Dendritic cell treated with granulocyte-macrophage colony-stimulating factor and Interleukin-4, amounts not matched to agents 40 ng/mL and 50 ng/mL, for 4 days (primary cell): Measurements from ENCODE around the gene CCAR1.
"Not testable (repeated sequence)": the region's sequence is repeated elsewhere in the genome, so short reads cannot be mapped to it uniquely, and the experiment has no call there.

Source experiments
- H3K27ac Mint-ChIP-seq: one replicate; pipeline ENCODE4 v1.8.0; 2022; ENCODE audit warnings: mild to moderate bottlenecking, mixed read lengths
- H3K27me3 Mint-ChIP-seq: one replicate; pipeline ENCODE4 v1.8.0; 2022; ENCODE audit warnings: mild to moderate bottlenecking, mixed read lengths
- H3K36me3 Mint-ChIP-seq: one replicate; pipeline ENCODE4 v1.8.0; 2022; ENCODE audit warnings: low read depth, mixed read lengths
- H3K4me1 Mint-ChIP-seq: one replicate; pipeline ENCODE4 v1.8.0; 2022; ENCODE audit warnings: low read depth, mixed read lengths
- H3K4me3 Mint-ChIP-seq: one replicate; pipeline ENCODE4 v1.8.0; 2022; ENCODE audit warnings: mild to moderate bottlenecking, moderate library complexity, mixed read lengths
- H3K9me3 Mint-ChIP-seq: one replicate; pipeline ENCODE4 v1.8.0; 2022; ENCODE audit warnings: mixed read lengths
- intact Hi-C: fragments of 100-400 bp; cut with micrococcal nuclease; formaldehyde crosslinking; loops from one replicate; pipeline ENCODE4 v1.15.0; 2022

Gene CCAR1

DNA sequence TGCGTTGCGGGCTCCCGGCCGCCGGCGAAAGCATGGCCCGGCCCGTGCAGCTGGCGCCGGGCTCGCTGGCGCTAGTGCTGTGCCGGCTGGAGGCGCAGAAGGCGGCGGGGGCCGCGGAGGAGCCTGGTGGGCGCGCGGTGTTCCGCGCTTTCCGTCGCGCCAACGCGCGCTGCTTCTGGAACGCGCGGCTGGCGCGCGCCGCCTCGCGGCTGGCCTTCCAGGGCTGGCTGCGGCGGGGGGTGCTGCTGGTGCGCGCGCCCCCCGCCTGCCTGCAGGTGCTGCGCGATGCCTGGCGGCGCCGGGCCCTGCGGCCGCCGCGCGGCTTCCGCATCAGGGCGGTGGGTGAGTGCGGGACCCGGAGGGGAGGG, 106.5 kb downstream of the CCAR1 start:
- H3K4me3 Mint-ChIP-seq, H3K9me3 Mint-ChIP-seq, H3K4me1 Mint-ChIP-seq, H3K27ac Mint-ChIP-seq, intact Hi-C loops, H3K36me3 Mint-ChIP-seq: not testable (repeated sequence)
- peaks cover 40% of the 10 kb centered on the region for H3K27me3 Mint-ChIP-seq

DNA sequence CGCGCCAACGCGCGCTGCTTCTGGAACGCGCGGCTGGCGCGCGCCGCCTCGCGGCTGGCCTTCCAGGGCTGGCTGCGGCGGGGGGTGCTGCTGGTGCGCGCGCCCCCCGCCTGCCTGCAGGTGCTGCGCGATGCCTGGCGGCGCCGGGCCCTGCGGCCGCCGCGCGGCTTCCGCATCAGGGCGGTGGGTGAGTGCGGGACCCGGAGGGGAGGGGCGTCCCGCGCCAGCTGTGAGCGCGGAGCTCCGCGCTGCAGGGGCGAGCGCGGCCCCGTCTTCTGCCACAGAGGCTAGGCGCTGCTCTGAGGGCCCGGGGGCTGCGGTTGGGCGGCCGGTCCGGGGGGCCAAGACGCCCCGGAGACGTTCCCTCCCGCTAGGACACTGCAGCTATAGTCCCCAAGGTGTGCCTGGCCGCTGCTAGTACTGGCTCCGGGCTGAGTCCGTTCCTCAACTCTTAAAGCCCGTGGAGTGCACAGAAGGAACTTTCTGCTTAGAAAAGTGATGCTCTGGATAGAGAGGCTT, 107.1 kb downstream of the CCAR1 start:
- H3K27ac Mint-ChIP-seq, intact Hi-C loops, H3K9me3 Mint-ChIP-seq, H3K36me3 Mint-ChIP-seq, H3K4me1 Mint-ChIP-seq: not testable (repeated sequence)
- peaks cover 40% of the 10 kb centered on the region for H3K27me3 Mint-ChIP-seq
- H3K4me3 Mint-ChIP-seq, result peak overlapping the region; percentile 23

- intact Hi-C loops, result no loop called here
- Mint-ChIP-seq H3K4me1 (peaks cover 5% of the 10 kb centered on the region), H3K9me3 (no peaks in the 10 kb centered on the region), H3K27me3 (peaks cover 40% of the 10 kb centered on the region), H3K27ac (no peak overlapping the region), H3K4me3 (no peak overlapping the region), H3K36me3 (no peaks in the 10 kb centered on the region)
Observed at GRCh38 chr10:68828833-68829232, 107.8 kb downstream of the CCAR1 start.

GRCh38 chr10:68829521-68829920, 108.5 kb downstream of the CCAR1 start:
- Mint-ChIP-seq H3K27ac (no peak overlapping the region), H3K27me3 (peaks cover 40% of the 10 kb centered on the region), H3K9me3 (no peaks in the 10 kb centered on the region), H3K4me1 (peaks cover 5% of the 10 kb centered on the region), H3K36me3 (no peaks in the 10 kb centered on the region), H3K4me3 (no peak overlapping the region)
- intact Hi-C loops, result no loop called here

DNA sequence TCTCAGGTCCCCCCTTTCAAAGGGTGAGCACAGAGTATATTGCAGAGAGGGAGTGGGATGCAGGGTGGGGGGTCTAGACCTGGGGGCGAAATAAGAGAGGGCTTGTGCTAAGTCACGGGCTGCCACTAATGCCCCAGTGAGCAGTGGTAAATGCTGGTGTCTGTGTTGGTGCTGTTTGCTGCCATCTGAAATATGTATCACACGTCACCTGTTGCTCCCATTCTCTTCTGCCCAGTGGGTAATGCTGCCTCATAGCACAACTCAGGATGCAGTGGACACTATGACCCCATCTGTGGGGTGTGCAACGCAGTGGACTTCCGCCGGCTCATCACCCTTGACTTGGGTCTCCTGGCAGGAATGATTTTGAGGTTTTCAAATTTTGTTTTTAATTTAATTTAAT, 108.9 kb downstream of the CCAR1 start:
- Mint-ChIP-seq H3K36me3 (no peaks in the 10 kb centered on the region), H3K27ac (no peak overlapping the region), H3K9me3 (no peaks in the 10 kb centered on the region), H3K4me3 (no peak overlapping the region), H3K27me3 (peaks cover 40% of the 10 kb centered on the region), H3K4me1 (peaks cover 5% of the 10 kb centered on the region)
- intact Hi-C loops, result no loop called here

DNA sequence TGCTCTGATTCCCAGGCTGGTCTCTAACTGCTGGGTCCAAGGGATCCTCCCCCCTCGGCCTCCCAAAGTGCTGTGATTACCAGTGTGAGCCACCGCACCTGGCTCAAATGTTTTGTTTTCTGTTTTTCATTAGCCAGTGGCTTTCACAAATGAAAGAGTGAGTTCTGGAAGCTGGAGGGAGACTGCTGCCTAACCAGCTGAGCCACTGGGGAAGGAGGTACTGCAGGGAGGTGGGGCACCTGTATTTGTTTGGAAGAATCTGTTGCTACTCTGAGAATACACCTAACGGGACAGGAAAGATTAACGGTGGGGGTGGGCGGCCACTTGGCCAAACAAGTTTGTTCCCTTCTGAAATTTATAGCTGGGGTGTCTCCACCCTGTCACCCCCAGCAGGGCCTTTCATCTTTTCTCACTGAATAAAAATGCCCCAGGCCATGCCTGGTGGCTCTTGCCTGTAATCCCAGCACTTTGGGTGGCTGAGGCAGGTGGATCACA, 111.0 kb downstream of the CCAR1 start:
- H3K9me3 Mint-ChIP-seq, result no peaks in the 10 kb centered on the region
- H3K36me3 Mint-ChIP-seq, result no peaks in the 10 kb centered on the region
- intact Hi-C loops, result no loop called here
- H3K27ac Mint-ChIP-seq, result no peak overlapping the region
- peaks cover under 1% of the 10 kb centered on the region for H3K4me1 Mint-ChIP-seq
- peaks cover 24% of the 10 kb centered on the region for H3K27me3 Mint-ChIP-seq
- no peak overlapping the region for H3K4me3 Mint-ChIP-seq

GRCh38 chr10:68832601-68833000, 111.6 kb downstream of the CCAR1 start:
- Mint-ChIP-seq H3K9me3 (no peaks in the 10 kb centered on the region), H3K27me3 (peaks cover 23% of the 10 kb centered on the region), H3K4me1 (no peaks in the 10 kb centered on the region), H3K27ac (no peak overlapping the region), H3K36me3 (no peaks in the 10 kb centered on the region), H3K4me3 (no peak overlapping the region)
- intact Hi-C loops, result no loop called here

DNA sequence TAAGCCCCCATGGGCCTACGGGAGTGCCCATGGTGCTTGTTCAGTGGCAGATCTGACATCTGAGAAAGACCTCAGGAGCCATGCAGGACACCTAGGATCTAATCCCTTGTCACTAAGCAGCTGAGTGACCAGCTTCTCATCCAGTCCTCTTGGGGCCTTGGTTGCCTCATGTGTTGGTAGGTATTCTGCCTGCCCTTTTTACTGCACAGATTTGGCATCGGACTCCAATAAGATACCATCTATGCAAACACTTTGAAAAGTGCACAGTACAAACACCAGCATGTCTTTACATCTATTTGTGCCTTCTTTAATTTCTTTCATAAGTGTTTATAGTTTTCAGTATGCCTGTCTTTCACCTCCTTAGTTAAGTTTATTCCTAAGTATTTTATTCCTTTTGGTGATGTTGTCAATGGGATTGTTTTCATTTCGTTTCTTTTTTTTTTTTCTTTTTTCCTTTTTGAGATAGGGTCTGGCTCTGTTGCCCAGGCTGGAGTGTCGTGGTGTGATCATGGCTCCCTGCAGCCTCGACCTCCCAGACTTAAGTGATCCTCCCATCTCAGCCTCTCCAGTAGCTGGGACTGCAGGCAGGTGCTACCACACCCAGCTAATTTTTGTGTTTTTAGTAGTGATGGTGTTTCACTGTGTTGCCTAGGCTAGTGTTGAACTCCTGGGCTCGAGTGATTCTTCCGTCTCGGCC, 116.7 kb downstream of the CCAR1 start:
- no peaks in the 10 kb centered on the region for H3K9me3 Mint-ChIP-seq
- H3K27ac Mint-ChIP-seq, result no peak overlapping the region
- no peaks in the 10 kb centered on the region for H3K4me1 Mint-ChIP-seq
- intact Hi-C loops, result no loop called here
- H3K36me3 Mint-ChIP-seq, result no peaks in the 10 kb centered on the region
- H3K27me3 Mint-ChIP-seq, result no peaks in the 10 kb centered on the region
- no peak overlapping the region for H3K4me3 Mint-ChIP-seq

DNA sequence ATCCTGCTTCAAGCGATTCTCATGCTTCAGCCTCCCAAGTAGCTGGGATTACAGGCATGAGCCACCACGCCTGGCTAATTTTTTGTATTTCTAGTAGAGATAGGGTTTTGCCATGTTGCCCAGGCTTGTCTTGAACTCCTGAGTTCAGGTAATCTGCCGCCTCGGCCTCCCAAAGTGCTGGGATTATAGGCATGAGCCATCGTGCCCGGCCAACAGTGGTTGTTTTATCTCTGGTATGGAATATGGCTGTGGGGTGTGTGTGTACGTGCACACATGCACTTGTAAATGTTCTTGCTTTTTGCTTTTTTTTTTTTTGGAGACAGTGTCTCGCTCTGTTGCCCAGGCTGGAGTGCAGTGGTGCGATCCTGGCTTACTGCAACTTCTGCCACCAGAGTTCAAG, 119.6 kb downstream of the CCAR1 start:
- H3K36me3 Mint-ChIP-seq, H3K9me3 Mint-ChIP-seq, H3K4me1 Mint-ChIP-seq, intact Hi-C loops, H3K4me3 Mint-ChIP-seq, H3K27ac Mint-ChIP-seq, H3K27me3 Mint-ChIP-seq: not testable (repeated sequence)
